Right lobe of liver (tissue), 6 donors: ENCODE results near the gene UBE2E2. TPM values are rescaled to one million over a fixed set of nuclear protein-coding genes. Genes with fewer than 3 reads are reported as not detected.
A peak's percentile ranks its signal among the peaks of the same experiment; 100 is the strongest.

Source experiments
- ATAC-seq, 4 donors: fragments of 200-7000 bp; cut with Tn5 transposase; one replicate each; pipeline ENCODE4 v1.9.1; 2020; ENCODE audit warnings: mild to moderate bottlenecking in 4 of 4, moderate library complexity in 4 of 4
- DNase-seq, 3 donors: peaks; one replicate each; pipeline ENCODE4 v3.0.0-alpha.2; 2020
- H3K27ac ChIP-seq, 3 donors: fragments of 200-600 bp; one replicate each; pipeline ENCODE4 v1.8.0; 2022
- H3K27me3 ChIP-seq, 2 donors: fragments of 200-600 bp; one replicate each; pipeline ENCODE4 v1.8.0; 2022
- H3K36me3 ChIP-seq, 4 donors: fragments of 200-600 bp; sonication (generic) in 1 of 4; one replicate each; pipeline versions ENCODE4 v1.5.1 to v1.8.0; 2017 to 2022; ENCODE audit warnings: control low read depth in 1 of 4
- H3K4me1 ChIP-seq, 4 donors: fragments of 200-600 bp; sonication (generic) in 1 of 4; one replicate each; pipeline versions ENCODE4 v1.5.1 to v1.8.0; 2017 to 2022; ENCODE audit warnings: control low read depth in 1 of 4
- H3K4me3 ChIP-seq, 3 donors: fragments of 200-600 bp; one replicate each; pipeline ENCODE4 v1.8.0; 2022
- H3K9me3 ChIP-seq, 4 donors: fragments of 200-600 bp; sonication (generic) in 1 of 4; one replicate each; pipeline versions ENCODE4 v1.5.1 to v1.8.0; 2017 to 2022; ENCODE audit warnings: control low read depth in 1 of 4
- CTCF ChIP-seq, 4 donors: fragments of 200-600 bp in 3 of 4; fragments of 450-650 bp in 1 of 4; IDR thresholded peaks; one replicate each; pipeline versions ENCODE4 v1.5.1 to v1.8.0; 2016 to 2022; ENCODE audit warnings: antibody characterized with exemption in 4 of 4, mild to moderate bottlenecking in 2 of 4
- POLR2A ChIP-seq: fragments of 450-650 bp; IDR thresholded peaks from one replicate; pipeline ENCODE4 v1.6.1; 2017; ENCODE audit warnings: antibody characterized with exemption, mild to moderate bottlenecking
- WGBS: methylation state at CpG from one replicate; pipeline ENCODE4 v1.1.6; 2018; ENCODE audit warnings: low coverage, low lambda C conversion rate; ENCODE audit not compliant: insufficient coverage; ENCODE audit errors: missing lambda C conversion rate; 5-methylcytosine and 5-hydroxymethylcytosine counted together
- intact Hi-C, 2 donors: fragments of 100-400 bp; cut with DNase I; formaldehyde crosslinking; loops; one replicate each; pipeline versions ENCODE4 v1.11.2 to v1.14.1; 2022
- total RNA-seq, 6 experiments: library from RNA; depleted of rRNA in 2 of 6; stranded (reverse); fragments of >200 nt in 2 of 6; fragmentation: NEBNext Ultra II Directional in 3 of 6; extraction: Animal tissue kit (Norgen Biotek cat#: 25700) in 3 of 6; gene quantifications; one replicate each; pipeline versions ENCODE4 v1.1.0 to v1.2.4, GENCODE V29; 2016 to 2023
- donor health status: DM: no; HTN: yes; CAD: no.
- donor health status: DM: no; HTN: no; CAD: no.
- donor health status: DM: no; HTN: no; CAD: no.
- donor health status: DM: no; HTN: yes; CAD: no.
- donor health status: DM: no; HTN: yes; CAD: no.

The UBE2E2 gene
- total RNA-seq, 6 experiments from 2014 or later: 17.2 to 29.1 (median 18.1) TPM

- intact Hi-C loops: no loop called here
- no peaks in the 10 kb centered on the region for H3K4me1 ChIP-seq
- no peak for DNase-seq
- H3K4me3 ChIP-seq: no peak overlapping the region
- H3K27me3 ChIP-seq: no peaks in the 10 kb centered on the region
- H3K36me3 ChIP-seq: no peaks in the 10 kb centered on the region
- no peak overlapping the region for H3K27ac ChIP-seq
- ATAC-seq: peak in 1 of 4 donors; percentile 28
- no peak for TF ChIP-seq POLR2A
- TF ChIP-seq CTCF (IDR thresholded peaks at IDR 0.05): no peak
- no CpG with 5 or more reads among the region's 6 CpGs for WGBS
- no peaks in the 10 kb centered on the region for H3K9me3 ChIP-seq
Observed at GRCh38 chr3:23485922-23486321, 282.8 kb downstream of the UBE2E2 start.

- Histone ChIP-seq H3K27ac (no peak overlapping the region), H3K4me3 (no peak overlapping the region), H3K4me1 (no peaks in the 10 kb centered on the region), H3K9me3 (no peaks in the 10 kb centered on the region), H3K36me3 (no peaks in the 10 kb centered on the region), H3K27me3 (no peaks in the 10 kb centered on the region)
- TF ChIP-seq POLR2A: no peak
- no peak for TF ChIP-seq CTCF (IDR thresholded peaks at IDR 0.05)
- ATAC-seq: no peak
- no CpG with 5 or more reads among the region's 9 CpGs for WGBS
- peak in 1 of 3 donors; percentile 42 for DNase-seq
- intact Hi-C loops: no loop called here
Observed at GRCh38 chr3:23487015-23487414, 283.9 kb downstream of the UBE2E2 start.

- no peaks in the 10 kb centered on the region for H3K4me1 ChIP-seq
- no peaks in the 10 kb centered on the region for H3K9me3 ChIP-seq
- TF ChIP-seq CTCF (IDR thresholded peaks at IDR 0.05) (no peak), POLR2A (no peak)
- H3K36me3 ChIP-seq: no peaks in the 10 kb centered on the region
- H3K27ac ChIP-seq: no peak overlapping the region
- 76% methylated on average over 3 of the region's 3 CpGs for WGBS
- ATAC-seq (no peak), DNase-seq (no peak)
- no peaks in the 10 kb centered on the region for H3K27me3 ChIP-seq
- intact Hi-C loops: no loop called here
- no peak overlapping the region for H3K4me3 ChIP-seq
Observed at GRCh38 chr3:23488618-23489017, 285.5 kb downstream of the UBE2E2 start.

GRCh38 chr3:23489300-23490158 is 286.4 kb downstream of the UBE2E2 start:
- DNase-seq (no peak), ATAC-seq (no peak)
- Histone ChIP-seq H3K27ac (no peak overlapping the region), H3K27me3 (no peaks in the 10 kb centered on the region), H3K9me3 (no peaks in the 10 kb centered on the region), H3K36me3 (no peaks in the 10 kb centered on the region), H3K4me1 (no peaks in the 10 kb centered on the region), H3K4me3 (no peak overlapping the region)
- TF ChIP-seq POLR2A (no peak), CTCF (IDR thresholded peaks at IDR 0.05) (no peak)
- intact Hi-C loops: no loop called here
- WGBS: 95% methylated on average over 6 of the region's 7 CpGs
